ENCODE measurements around the gene KRTAP3-3.

KRTAP3-3 gene

GRCh38 chr17:40963838-40964237 is 30.1 kb downstream of the KRTAP3-3 start:
- Histone ChIP-seq H3K4me3 (ENCODE audit: low read depth in 1 of 2, low read length in 2 of 2) (no peak overlapping the region), H3K9me3 (ENCODE audit: control insufficient read depth in 1 of 2, low read length in 2 of 2) (no peaks in the 10 kb centered on the region), H3K27ac (ENCODE audit: low read depth, low read length) (no peak overlapping the region), H3K36me3 (ENCODE audit: control insufficient read depth in 1 of 2, insufficient read depth in 2 of 2, low read length in 2 of 2) (no peaks in the 10 kb centered on the region), H3K9ac (ENCODE audit: low read depth in 1 of 2, low read length in 2 of 2) (no peak overlapping the region), H3K27me3 (ENCODE audit: control insufficient read depth in 1 of 2, insufficient read depth in 2 of 2, low read length in 2 of 2) (no peaks in the 10 kb centered on the region), H3K4me1 (ENCODE audit: control insufficient read depth in 1 of 2, insufficient read depth in 2 of 2, low read length in 2 of 2) (no peaks in the 10 kb centered on the region)

- no peak overlapping the region for H3K4me3 ChIP-seq (ENCODE audit: low read depth in 1 of 2, low read length in 2 of 2)
- H3K4me1 ChIP-seq (ENCODE audit: control insufficient read depth in 1 of 2, insufficient read depth in 2 of 2, low read length in 2 of 2) = no peaks in the 10 kb centered on the region
- H3K9ac ChIP-seq (ENCODE audit: low read depth in 1 of 2, low read length in 2 of 2) = no peak overlapping the region
- H3K27me3 ChIP-seq (ENCODE audit: control insufficient read depth in 1 of 2, insufficient read depth in 2 of 2, low read length in 2 of 2) = no peaks in the 10 kb centered on the region
- H3K27ac ChIP-seq (ENCODE audit: low read depth, low read length) = no peak overlapping the region
- no peaks in the 10 kb centered on the region for H3K36me3 ChIP-seq (ENCODE audit: control insufficient read depth in 1 of 2, insufficient read depth in 2 of 2, low read length in 2 of 2)
- no peaks in the 10 kb centered on the region for H3K9me3 ChIP-seq (ENCODE audit: control insufficient read depth in 1 of 2, low read length in 2 of 2)
Observed at GRCh38 chr17:40962059-40962561, 31.9 kb downstream of the KRTAP3-3 start.

- Histone ChIP-seq H3K36me3 (ENCODE audit: control insufficient read depth in 1 of 2, insufficient read depth in 2 of 2, low read length in 2 of 2) (no peaks in the 10 kb centered on the region), H3K9me3 (ENCODE audit: control insufficient read depth in 1 of 2, low read length in 2 of 2) (no peaks in the 10 kb centered on the region), H3K4me1 (ENCODE audit: control insufficient read depth in 1 of 2, insufficient read depth in 2 of 2, low read length in 2 of 2) (peaks cover 0 to 3% of the 10 kb centered on the region in 2 donors), H3K27me3 (ENCODE audit: control insufficient read depth in 1 of 2, insufficient read depth in 2 of 2, low read length in 2 of 2) (no peaks in the 10 kb centered on the region), H3K4me3 (ENCODE audit: low read depth in 1 of 2, low read length in 2 of 2) (no peak overlapping the region), H3K27ac (ENCODE audit: low read depth, low read length) (no peak overlapping the region), H3K9ac (ENCODE audit: low read depth in 1 of 2, low read length in 2 of 2) (no peak overlapping the region)
Observed at GRCh38 chr17:40961591-40961990, 32.4 kb downstream of the KRTAP3-3 start.

- H3K4me3 ChIP-seq (ENCODE audit: low read depth in 1 of 2, low read length in 2 of 2) = no peak overlapping the region
- no peak overlapping the region for H3K27ac ChIP-seq (ENCODE audit: low read depth, low read length)
- H3K36me3 ChIP-seq (ENCODE audit: control insufficient read depth in 1 of 2, insufficient read depth in 2 of 2, low read length in 2 of 2) = no peaks in the 10 kb centered on the region
- H3K4me1 ChIP-seq (ENCODE audit: control insufficient read depth in 1 of 2, insufficient read depth in 2 of 2, low read length in 2 of 2) = peaks cover 0 to 5% of the 10 kb centered on the region in 2 donors
- H3K9ac ChIP-seq (ENCODE audit: low read depth in 1 of 2, low read length in 2 of 2) = no peak overlapping the region
- no peaks in the 10 kb centered on the region for H3K27me3 ChIP-seq (ENCODE audit: control insufficient read depth in 1 of 2, insufficient read depth in 2 of 2, low read length in 2 of 2)
- H3K9me3 ChIP-seq (ENCODE audit: control insufficient read depth in 1 of 2, low read length in 2 of 2) = no peaks in the 10 kb centered on the region
Observed at GRCh38 chr17:40960144-40960543, 33.8 kb downstream of the KRTAP3-3 start.

- H3K27me3 ChIP-seq (ENCODE audit: control insufficient read depth in 1 of 2, insufficient read depth in 2 of 2, low read length in 2 of 2) = no peaks in the 10 kb centered on the region
- peaks cover 0 to 5% of the 10 kb centered on the region in 2 donors for H3K4me1 ChIP-seq (ENCODE audit: control insufficient read depth in 1 of 2, insufficient read depth in 2 of 2, low read length in 2 of 2)
- no peak overlapping the region for H3K9ac ChIP-seq (ENCODE audit: low read depth in 1 of 2, low read length in 2 of 2)
- H3K36me3 ChIP-seq (ENCODE audit: control insufficient read depth in 1 of 2, insufficient read depth in 2 of 2, low read length in 2 of 2) = no peaks in the 10 kb centered on the region
- H3K27ac ChIP-seq (ENCODE audit: low read depth, low read length) = no peak overlapping the region
- H3K9me3 ChIP-seq (ENCODE audit: control insufficient read depth in 1 of 2, low read length in 2 of 2) = no peaks in the 10 kb centered on the region
- no peak overlapping the region for H3K4me3 ChIP-seq (ENCODE audit: low read depth in 1 of 2, low read length in 2 of 2)
Observed at GRCh38 chr17:40958086-40958953, 35.6 kb downstream of the KRTAP3-3 start.

GRCh38 chr17:40956401-40957254 is 37.3 kb downstream of the KRTAP3-3 start:
- H3K27me3 ChIP-seq (ENCODE audit: control insufficient read depth in 1 of 2, insufficient read depth in 2 of 2, low read length in 2 of 2) = no peaks in the 10 kb centered on the region
- no peak overlapping the region for H3K9ac ChIP-seq (ENCODE audit: low read depth in 1 of 2, low read length in 2 of 2)
- H3K4me1 ChIP-seq (ENCODE audit: control insufficient read depth in 1 of 2, insufficient read depth in 2 of 2, low read length in 2 of 2) = peaks cover 0 to 5% of the 10 kb centered on the region in 2 donors
- no peak overlapping the region for H3K27ac ChIP-seq (ENCODE audit: low read depth, low read length)
- no peaks in the 10 kb centered on the region for H3K36me3 ChIP-seq (ENCODE audit: control insufficient read depth in 1 of 2, insufficient read depth in 2 of 2, low read length in 2 of 2)
- no peak overlapping the region for H3K4me3 ChIP-seq (ENCODE audit: low read depth in 1 of 2, low read length in 2 of 2)
- no peaks in the 10 kb centered on the region for H3K9me3 ChIP-seq (ENCODE audit: control insufficient read depth in 1 of 2, low read length in 2 of 2)

- H3K4me3 ChIP-seq (ENCODE audit: low read depth in 1 of 2, low read length in 2 of 2) = no peak overlapping the region
- no peaks in the 10 kb centered on the region for H3K9me3 ChIP-seq (ENCODE audit: control insufficient read depth in 1 of 2, low read length in 2 of 2)
- no peaks in the 10 kb centered on the region for H3K27me3 ChIP-seq (ENCODE audit: control insufficient read depth in 1 of 2, insufficient read depth in 2 of 2, low read length in 2 of 2)
- peaks cover 9 to 11% of the 10 kb centered on the region in 2 donors for H3K4me1 ChIP-seq (ENCODE audit: control insufficient read depth in 1 of 2, insufficient read depth in 2 of 2, low read length in 2 of 2)
- no peak overlapping the region for H3K9ac ChIP-seq (ENCODE audit: low read depth in 1 of 2, low read length in 2 of 2)
- no peak overlapping the region for H3K27ac ChIP-seq (ENCODE audit: low read depth, low read length)
- no peaks in the 10 kb centered on the region for H3K36me3 ChIP-seq (ENCODE audit: control insufficient read depth in 1 of 2, insufficient read depth in 2 of 2, low read length in 2 of 2)
Observed at GRCh38 chr17:40953881-40954280, 40.1 kb downstream of the KRTAP3-3 start.

GRCh38 chr17:40952661-40953060 is 41.3 kb downstream of the KRTAP3-3 start:
- H3K9ac ChIP-seq (ENCODE audit: low read depth in 1 of 2, low read length in 2 of 2) = no peak overlapping the region
- no peak overlapping the region for H3K4me3 ChIP-seq (ENCODE audit: low read depth in 1 of 2, low read length in 2 of 2)
- H3K9me3 ChIP-seq (ENCODE audit: control insufficient read depth in 1 of 2, low read length in 2 of 2) = no peaks in the 10 kb centered on the region
- H3K27ac ChIP-seq (ENCODE audit: low read depth, low read length) = no peak overlapping the region
- H3K27me3 ChIP-seq (ENCODE audit: control insufficient read depth in 1 of 2, insufficient read depth in 2 of 2, low read length in 2 of 2) = no peaks in the 10 kb centered on the region
- no peaks in the 10 kb centered on the region for H3K36me3 ChIP-seq (ENCODE audit: control insufficient read depth in 1 of 2, insufficient read depth in 2 of 2, low read length in 2 of 2)
- H3K4me1 ChIP-seq (ENCODE audit: control insufficient read depth in 1 of 2, insufficient read depth in 2 of 2, low read length in 2 of 2) = peaks cover 9 to 12% of the 10 kb centered on the region in 2 donors

GRCh38 chr17:40952154-40952553 is 41.8 kb downstream of the KRTAP3-3 start:
- Histone ChIP-seq H3K27ac (ENCODE audit: low read depth, low read length) (no peak overlapping the region), H3K4me3 (ENCODE audit: low read depth in 1 of 2, low read length in 2 of 2) (no peak overlapping the region), H3K27me3 (ENCODE audit: control insufficient read depth in 1 of 2, insufficient read depth in 2 of 2, low read length in 2 of 2) (no peaks in the 10 kb centered on the region), H3K36me3 (ENCODE audit: control insufficient read depth in 1 of 2, insufficient read depth in 2 of 2, low read length in 2 of 2) (no peaks in the 10 kb centered on the region), H3K4me1 (ENCODE audit: control insufficient read depth in 1 of 2, insufficient read depth in 2 of 2, low read length in 2 of 2) (peaks cover 9 to 12% of the 10 kb centered on the region in 2 donors), H3K9me3 (ENCODE audit: control insufficient read depth in 1 of 2, low read length in 2 of 2) (no peaks in the 10 kb centered on the region), H3K9ac (ENCODE audit: low read depth in 1 of 2, low read length in 2 of 2) (no peak overlapping the region)

All from duodenal mucosa (tissue), 2 donors.